Left ventricle myocardium inferior (tissue), 1 donor: ENCODE data around the gene LIMS1. TPM values are rescaled to one million over a fixed set of nuclear protein-coding genes. Genes with fewer than 3 reads are reported as not detected.

Experiments
- DNase-seq: peaks from one replicate; pipeline ENCODE4 v3.0.0-alpha.2; 2020
- H3K27ac ChIP-seq: fragments of 200-600 bp; replicated peaks from 2 replicates; pipeline ENCODE4 v1.8.0; 2021
- H3K27me3 ChIP-seq: fragments of 200-600 bp; 2 replicates; pipeline ENCODE4 v1.8.0; 2021; ENCODE audit warnings: low read depth
- H3K36me3 ChIP-seq: fragments of 200-600 bp; 2 replicates; pipeline ENCODE4 v1.8.0; 2021
- H3K4me1 ChIP-seq: fragments of 200-600 bp; 2 replicates; pipeline ENCODE4 v1.8.0; 2021
- H3K4me3 ChIP-seq: fragments of 200-600 bp; 2 replicates; pipeline ENCODE4 v1.8.0; 2021; ENCODE audit warnings: mild to moderate bottlenecking, moderate library complexity
- H3K9me3 ChIP-seq: fragments of 200-600 bp; replicated peaks from 2 replicates; pipeline ENCODE4 v1.8.0; 2021
- CTCF ChIP-seq: fragments of 200-600 bp; IDR thresholded peaks from 2 replicates; pipeline ENCODE4 v1.8.0; 2021; ENCODE audit warnings: antibody characterized with exemption, mild to moderate bottlenecking, borderline replicate concordance
- intact Hi-C: fragments of 100-400 bp; cut with micrococcal nuclease; formaldehyde crosslinking; loops from one replicate; pipeline ENCODE4 v1.11.0; 2022
- total RNA-seq: library from RNA; stranded (reverse); fragmentation: NEBNext Ultra II Directional; extraction: Animal tissue kit (Norgen Biotek cat#: 25700); gene quantifications from one replicate; pipeline ENCODE4 v1.2.1, GENCODE V29; 2021
- donor health status: DM: no; HTN: yes; CAD: no; lungs with severe emphysema.

LIMS1 gene
- total RNA-seq, 1 donor from 2014 or later, result 77.0 TPM

GRCh38 chr2:108633409-108633808, 99.1 kb downstream of the LIMS1 start:
- no peaks in the 10 kb centered on the region for H3K9me3 ChIP-seq
- no peaks in the 10 kb centered on the region for H3K36me3 ChIP-seq
- peaks cover 74% of the 10 kb centered on the region for H3K4me1 ChIP-seq
- no peak for TF ChIP-seq CTCF
- H3K4me3 ChIP-seq, result no peak overlapping the region
- intact Hi-C loops, result no loop called here
- DNase-seq, result no peak
- H3K27me3 ChIP-seq, result no peaks in the 10 kb centered on the region
- no peak overlapping the region for H3K27ac ChIP-seq

- H3K4me3 ChIP-seq, result no peak overlapping the region
- H3K9me3 ChIP-seq, result no peaks in the 10 kb centered on the region
- no peak for TF ChIP-seq CTCF
- H3K27me3 ChIP-seq, result no peaks in the 10 kb centered on the region
- intact Hi-C loops, result no loop called here
- no peaks in the 10 kb centered on the region for H3K36me3 ChIP-seq
- peaks cover 80% of the 10 kb centered on the region for H3K4me1 ChIP-seq
- no peak for DNase-seq
- peak overlapping the region; percentile 90 for H3K27ac ChIP-seq
These were observed 99.7 kb downstream of the LIMS1 start for GRCh38 chr2:108634011-108634410.

- Histone ChIP-seq H3K9me3 (no peaks in the 10 kb centered on the region), H3K36me3 (no peaks in the 10 kb centered on the region), H3K27ac (peak overlapping the region; percentile 90), H3K27me3 (no peaks in the 10 kb centered on the region), H3K4me3 (no peak overlapping the region), H3K4me1 (peaks cover 86% of the 10 kb centered on the region)
- DNase-seq, result no peak
- no peak for TF ChIP-seq CTCF
- intact Hi-C loops, result loop anchor here (5.0 kb wide), 1 partner anchor 32 kb away; no protein-coding TSS in a partner anchor
These were observed 100.4 kb downstream of the LIMS1 start for GRCh38 chr2:108634576-108635160.

GRCh38 chr2:108635630-108636354, 101.5 kb downstream of the LIMS1 start:
- no peak for DNase-seq
- Histone ChIP-seq H3K27ac (peak overlapping the region; percentile 90), H3K36me3 (no peaks in the 10 kb centered on the region), H3K4me1 (peaks cover 97% of the 10 kb centered on the region), H3K9me3 (no peaks in the 10 kb centered on the region), H3K27me3 (no peaks in the 10 kb centered on the region), H3K4me3 (peak overlapping the region; percentile 17)
- TF ChIP-seq CTCF, result no peak
- intact Hi-C loops, result loop anchor here (5.0 kb wide), 1 partner anchor 33 kb away; no protein-coding TSS in a partner anchor

- TF ChIP-seq CTCF, result no peak
- H3K4me1 ChIP-seq, result peaks cover 97% of the 10 kb centered on the region
- peak; percentile 55 for DNase-seq
- intact Hi-C loops, result loop anchor here (5.0 kb wide), 1 partner anchor 35 kb away; no protein-coding TSS in a partner anchor
- peak overlapping the region; percentile 90 for H3K27ac ChIP-seq
- no peaks in the 10 kb centered on the region for H3K27me3 ChIP-seq
- H3K4me3 ChIP-seq, result peak overlapping the region; percentile 22
- H3K36me3 ChIP-seq, result no peaks in the 10 kb centered on the region
- no peaks in the 10 kb centered on the region for H3K9me3 ChIP-seq
These were observed 103.0 kb downstream of the LIMS1 start for GRCh38 chr2:108637304-108637669.
